Measurements from ENCODE around the gene LRRC7. TPM values are rescaled to one million over a fixed set of nuclear protein-coding genes. Genes with fewer than 3 reads are reported as not detected.

The LRRC7 gene
- polyA plus RNA-seq, 10 donors = 9.3 to 32.3 (median 16.7) TPM

GRCh38 chr1:69765951-69766350 lies 198.2 kb downstream of the LRRC7 start:
- peak; percentile 68 to 92 (median 85) for DNase-seq

- no peak for DNase-seq
Measured at GRCh38 chr1:69766431-69767180, 198.9 kb downstream of the LRRC7 start.

GRCh38 chr1:69776555-69776954 lies 208.8 kb downstream of the LRRC7 start:
- no peak for DNase-seq

- no peak for DNase-seq
Measured at GRCh38 chr1:69777423-69777822, 209.7 kb downstream of the LRRC7 start.

- no peak for DNase-seq
Measured at GRCh38 chr1:69777971-69778370, 210.2 kb downstream of the LRRC7 start.

- no peak for DNase-seq
Measured at GRCh38 chr1:69787151-69787550, 219.4 kb downstream of the LRRC7 start.

GRCh38 chr1:69791311-69791710 lies 223.6 kb downstream of the LRRC7 start:
- DNase-seq = peak in 2 of 3 donors; percentile 11 to 22

GRCh38 chr1:69794831-69795230 lies 227.1 kb downstream of the LRRC7 start:
- DNase-seq = no peak

GRCh38 chr1:69814926-69815325 lies 247.2 kb downstream of the LRRC7 start:
- no peak for DNase-seq

GRCh38 chr1:69824932-69825331 lies 257.2 kb downstream of the LRRC7 start:
- peak; percentile 61 to 92 (median 81) for DNase-seq

- no peak for DNase-seq
Measured at GRCh38 chr1:69827732-69828131, 260.0 kb downstream of the LRRC7 start.

GRCh38 chr1:69833536-69833935 lies 265.8 kb downstream of the LRRC7 start:
- peak; percentile 35 to 77 (median 63) for DNase-seq

- peak in 2 of 3 donors; percentile 39 to 66 for DNase-seq
Measured at GRCh38 chr1:69834336-69834735, 266.6 kb downstream of the LRRC7 start.

GRCh38 chr1:69835955-69836354 lies 268.2 kb downstream of the LRRC7 start:
- DNase-seq = no peak

GRCh38 chr1:69836971-69837636 lies 269.4 kb downstream of the LRRC7 start:
- peak in 1 of 3 donors; percentile 30 for DNase-seq

GRCh38 chr1:69842326-69842725 lies 274.6 kb downstream of the LRRC7 start:
- no peak for DNase-seq

- DNase-seq = no peak
Measured at GRCh38 chr1:69845655-69846054, 277.9 kb downstream of the LRRC7 start.

- DNase-seq = no peak
Measured at GRCh38 chr1:69846267-69846666, 278.5 kb downstream of the LRRC7 start.

- DNase-seq = no peak
Measured at GRCh38 chr1:69847670-69848069, 279.9 kb downstream of the LRRC7 start.

GRCh38 chr1:69852151-69852550 lies 284.4 kb downstream of the LRRC7 start:
- DNase-seq = peak in 1 of 3 donors; percentile 21

- DNase-seq = peak in 1 of 3 donors; percentile 27
Measured at GRCh38 chr1:69852706-69853105, 285.0 kb downstream of the LRRC7 start.

- DNase-seq = no peak
Measured at GRCh38 chr1:69858534-69858933, 290.8 kb downstream of the LRRC7 start.

GRCh38 chr1:69861641-69862040 lies 293.9 kb downstream of the LRRC7 start:
- DNase-seq = no peak
